ES-I3 (cell line): ENCODE data around the gene POLN.

ENCODE experiments used
- H3K36me3 ChIP-seq: 2 replicates; pipeline ENCODE4 v1.6.1; 2013; ENCODE audit warnings: mild to moderate bottlenecking, low read length, control low read depth, moderate library complexity; ENCODE audit not compliant: insufficient read depth
- H3K4me1 ChIP-seq: 2 replicates; pipeline ENCODE4 v1.6.1; 2013; ENCODE audit warnings: mild to moderate bottlenecking, control low read depth, low read length; ENCODE audit not compliant: insufficient read depth
- H3K9ac ChIP-seq: 2 replicates; pipeline ENCODE4 v1.6.1; 2013; ENCODE audit warnings: low read depth, mild to moderate bottlenecking, low read length, moderate library complexity
- H3K9me3 ChIP-seq: 2 replicates; pipeline ENCODE4 v1.6.1; 2013; ENCODE audit warnings: mild to moderate bottlenecking, low read length, moderate library complexity; ENCODE audit not compliant: control insufficient read depth, insufficient read depth

The POLN gene

DNA sequence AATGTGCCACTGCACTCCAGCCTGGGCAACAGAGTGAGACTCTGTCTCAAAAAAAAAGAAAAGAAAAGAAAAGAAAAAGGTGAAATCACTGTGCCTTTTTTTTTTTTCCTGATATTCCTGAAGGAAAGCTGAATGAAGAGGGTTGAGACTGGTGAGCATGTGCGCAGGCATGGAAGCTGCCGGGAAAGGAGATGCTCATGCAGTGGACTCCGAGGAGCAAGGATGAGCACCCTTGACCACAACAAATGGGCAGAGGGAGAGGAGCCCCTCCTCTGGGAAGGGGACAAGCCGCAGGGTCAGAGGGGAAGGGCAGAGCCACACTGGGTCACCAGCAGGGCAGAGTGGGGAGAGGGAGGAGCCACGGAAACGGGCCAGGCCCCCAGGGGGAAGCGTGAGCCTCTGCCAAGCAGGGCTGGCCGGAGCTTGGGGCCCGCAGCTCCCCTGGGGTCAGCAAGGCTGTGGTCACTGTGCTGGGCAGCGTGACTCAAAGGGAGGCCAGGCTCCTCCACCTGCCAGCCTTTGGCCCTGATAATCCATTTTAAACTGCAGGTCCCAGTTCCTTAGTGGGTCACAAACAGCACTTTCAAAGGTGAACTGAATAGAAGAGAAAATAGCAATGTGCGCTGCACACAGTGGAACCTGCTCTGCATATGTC is 102.9 kb downstream of the POLN start:
- Histone ChIP-seq H3K4me1 (peaks cover 5% of the 10 kb centered on the region; the same call in 1 of the 2 replicates), H3K36me3 (no peaks in the 10 kb centered on the region), H3K9me3 (no peaks in the 10 kb centered on the region), H3K9ac (no peak overlapping the region)

DNA sequence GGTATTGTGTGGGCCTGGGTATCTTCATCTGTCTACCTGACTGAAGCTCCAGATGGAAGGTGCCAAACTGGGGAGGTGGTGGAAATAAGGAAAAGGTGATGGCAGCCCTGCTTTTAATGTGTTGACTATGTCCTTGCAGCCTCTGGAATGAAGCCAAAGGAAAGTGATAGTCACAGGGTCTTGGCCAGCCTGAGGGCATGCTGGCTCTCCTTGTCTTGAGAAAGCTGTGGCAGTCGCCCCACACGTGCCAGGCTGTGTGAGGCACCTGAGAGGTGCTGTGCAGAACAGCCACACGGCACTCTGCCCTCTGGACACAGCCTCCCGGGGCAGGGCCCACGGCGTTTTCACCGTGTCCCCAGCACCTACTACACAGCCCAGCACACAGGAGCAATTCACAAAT is 105.2 kb downstream of the POLN start:
- Histone ChIP-seq H3K36me3 (no peaks in the 10 kb centered on the region; the same call in 1 of the 2 replicates), H3K9me3 (peaks cover 8% of the 10 kb centered on the region), H3K9ac (no peak overlapping the region), H3K4me1 (no peaks in the 10 kb centered on the region)

DNA sequence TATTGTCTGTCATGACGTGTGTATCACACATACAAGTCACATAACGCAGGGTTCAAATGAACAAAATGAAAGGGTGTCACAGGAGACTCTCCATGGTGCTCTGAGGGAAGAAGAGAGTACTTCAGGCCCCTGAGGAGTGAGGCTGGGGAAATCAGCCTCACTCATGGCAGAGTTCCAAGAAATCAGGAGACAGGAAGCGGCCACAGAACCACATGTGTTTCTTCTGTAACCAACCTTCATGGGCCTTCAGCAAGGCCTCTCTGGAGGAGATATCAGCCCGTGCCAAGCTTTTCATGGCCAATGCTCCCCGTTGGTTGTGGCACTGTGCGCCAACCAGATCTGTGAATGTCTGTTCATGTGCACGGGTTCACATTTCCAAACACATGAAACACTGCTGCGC is 106.8 kb downstream of the POLN start:
- peaks cover 8% of the 10 kb centered on the region for H3K9me3 ChIP-seq
- H3K9ac ChIP-seq = no peak overlapping the region
- no peaks in the 10 kb centered on the region for H3K4me1 ChIP-seq
- H3K36me3 ChIP-seq = no peaks in the 10 kb centered on the region; the same call in 1 of the 2 replicates

DNA sequence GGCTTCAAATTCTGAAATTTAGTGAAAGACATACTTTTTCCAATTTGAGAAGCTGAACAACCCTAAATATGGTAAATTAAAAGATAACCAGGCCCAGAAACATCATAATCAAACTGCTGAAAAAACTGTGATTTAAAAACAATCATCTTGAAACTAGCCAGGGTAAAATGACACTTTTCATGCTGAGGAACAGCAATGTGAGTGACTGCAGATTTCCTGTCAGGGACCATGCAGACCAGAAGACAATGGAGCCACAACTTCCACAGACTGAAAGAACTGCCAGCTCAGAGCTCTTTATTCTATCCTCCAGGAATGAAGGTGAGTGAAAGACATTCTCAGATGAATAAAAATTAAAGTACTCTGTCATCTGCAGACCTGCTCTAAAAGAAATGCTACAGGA is 109.5 kb downstream of the POLN start:
- no peaks in the 10 kb centered on the region for H3K4me1 ChIP-seq
- no peak overlapping the region for H3K9ac ChIP-seq
- H3K36me3 ChIP-seq = no peaks in the 10 kb centered on the region; the same call in 1 of the 2 replicates
- peaks cover 8% of the 10 kb centered on the region for H3K9me3 ChIP-seq

DNA sequence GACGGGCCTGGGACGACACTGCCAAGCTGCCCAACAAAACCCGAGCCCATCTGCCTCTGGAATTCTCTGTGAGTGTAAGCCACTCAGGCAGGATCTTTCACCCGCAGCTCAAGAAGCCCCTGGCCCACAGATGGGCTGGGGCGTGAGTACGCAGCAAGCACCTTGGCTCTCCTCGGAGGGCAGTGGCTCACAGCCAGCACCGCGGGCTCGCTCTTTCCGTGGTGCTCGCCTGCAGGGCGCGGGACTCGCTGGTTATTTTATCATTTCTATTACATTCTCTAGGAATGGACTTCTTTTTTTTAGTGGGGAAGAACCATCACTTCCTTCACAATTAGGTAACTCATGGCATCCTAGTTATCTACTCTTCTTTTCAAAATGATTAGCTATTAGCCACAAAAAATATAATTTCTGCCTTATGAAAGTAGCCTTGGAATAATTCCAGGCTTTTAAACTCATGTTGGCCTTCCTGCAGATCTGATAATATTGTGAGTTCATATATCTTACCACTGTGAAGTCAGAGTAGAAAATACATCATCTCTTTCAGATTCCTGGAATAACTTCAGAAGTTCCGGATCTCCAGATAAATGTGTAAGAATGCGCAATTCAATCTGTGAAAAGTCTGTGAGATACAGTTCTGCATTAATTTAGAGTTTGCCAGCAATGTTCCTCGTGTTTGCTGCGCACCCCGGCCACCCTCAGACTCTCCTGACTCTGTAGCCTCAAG is 114.2 kb downstream of the POLN start:
- no peak overlapping the region for H3K9ac ChIP-seq
- H3K9me3 ChIP-seq = peaks cover 7% of the 10 kb centered on the region
- no peaks in the 10 kb centered on the region; the same call in 1 of the 2 replicates for H3K36me3 ChIP-seq
- no peaks in the 10 kb centered on the region for H3K4me1 ChIP-seq

DNA sequence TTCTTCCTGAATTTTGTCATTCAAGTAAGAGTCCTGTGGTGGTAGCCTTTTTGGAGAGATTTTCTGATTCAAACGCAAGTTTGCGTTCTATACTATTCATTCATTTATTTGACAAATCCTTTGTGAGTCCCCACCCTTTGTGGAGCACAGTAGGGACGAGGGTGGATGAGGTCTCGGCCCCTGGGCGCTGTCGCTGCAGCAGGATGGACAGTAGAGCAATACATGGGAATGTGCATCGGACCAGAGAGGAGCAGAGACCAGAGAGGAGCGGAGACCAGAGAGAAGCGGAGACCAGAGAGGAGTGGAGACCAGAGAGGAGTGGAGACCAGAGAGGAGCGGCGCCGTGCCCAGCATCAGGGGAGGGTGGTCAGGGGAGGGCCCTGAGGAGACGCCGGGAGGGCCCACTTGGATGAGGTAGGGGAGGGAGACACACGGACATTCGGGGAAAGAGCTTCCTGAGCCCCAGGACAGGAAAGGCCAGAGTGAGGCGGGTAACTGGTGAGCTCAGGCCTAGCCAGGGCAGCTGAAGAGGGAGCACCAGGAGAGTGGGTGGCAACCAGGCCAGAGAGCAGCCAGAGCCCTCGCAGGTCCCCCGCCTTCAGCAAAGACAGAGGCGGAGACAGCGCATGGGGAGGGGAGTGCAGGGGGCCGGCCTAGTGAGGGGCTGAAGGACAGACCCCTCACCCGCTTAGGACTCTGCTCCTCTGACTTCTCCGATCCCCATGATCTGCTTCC is 115.4 kb downstream of the POLN start:
- H3K4me1 ChIP-seq = no peaks in the 10 kb centered on the region
- H3K9me3 ChIP-seq = no peaks in the 10 kb centered on the region
- no peaks in the 10 kb centered on the region for H3K36me3 ChIP-seq
- H3K9ac ChIP-seq = no peak overlapping the region

DNA sequence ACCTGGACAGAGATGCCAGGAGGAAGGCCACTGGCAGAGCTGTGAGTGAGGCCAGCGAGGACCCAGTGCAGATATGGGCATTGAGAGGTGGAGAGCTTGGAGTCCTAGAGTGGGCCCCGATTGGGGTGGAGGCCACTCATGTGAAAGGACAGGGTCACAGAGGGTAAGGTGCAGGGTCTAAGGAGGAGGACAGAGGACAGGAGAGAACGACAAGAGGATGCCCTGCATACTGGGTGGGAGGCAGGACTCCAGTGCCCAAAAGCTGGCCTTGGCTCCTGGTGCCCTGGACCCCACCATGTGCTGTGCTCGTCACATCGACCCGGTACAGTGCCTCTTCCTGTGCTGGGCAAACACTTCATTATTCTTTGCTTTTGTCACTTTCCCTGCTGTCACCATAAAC is 116.1 kb downstream of the POLN start:
- Histone ChIP-seq H3K9ac (no peak overlapping the region), H3K9me3 (no peaks in the 10 kb centered on the region), H3K36me3 (no peaks in the 10 kb centered on the region), H3K4me1 (no peaks in the 10 kb centered on the region)

DNA sequence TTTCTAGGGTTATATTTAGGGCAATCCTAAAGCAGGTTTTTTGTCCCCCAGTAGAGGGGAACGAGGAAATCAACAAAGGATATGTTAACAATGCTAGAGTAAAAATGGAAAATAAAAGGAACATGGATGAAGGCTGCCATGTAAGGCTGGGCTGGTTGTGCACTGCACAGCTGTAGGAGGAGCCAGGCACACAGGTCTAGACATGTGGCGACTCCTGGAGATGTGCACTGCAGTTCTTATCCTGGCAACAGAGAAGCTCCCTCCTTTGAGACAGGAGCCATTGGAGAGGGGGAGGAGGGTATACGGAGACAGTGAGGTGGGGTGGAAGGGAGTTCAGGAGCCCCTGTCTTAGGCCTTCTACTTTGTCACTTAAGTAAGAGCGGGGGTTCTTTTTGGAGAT is 116.9 kb downstream of the POLN start:
- no peaks in the 10 kb centered on the region for H3K9me3 ChIP-seq
- H3K4me1 ChIP-seq = no peaks in the 10 kb centered on the region
- no peaks in the 10 kb centered on the region for H3K36me3 ChIP-seq
- no peak overlapping the region for H3K9ac ChIP-seq

DNA sequence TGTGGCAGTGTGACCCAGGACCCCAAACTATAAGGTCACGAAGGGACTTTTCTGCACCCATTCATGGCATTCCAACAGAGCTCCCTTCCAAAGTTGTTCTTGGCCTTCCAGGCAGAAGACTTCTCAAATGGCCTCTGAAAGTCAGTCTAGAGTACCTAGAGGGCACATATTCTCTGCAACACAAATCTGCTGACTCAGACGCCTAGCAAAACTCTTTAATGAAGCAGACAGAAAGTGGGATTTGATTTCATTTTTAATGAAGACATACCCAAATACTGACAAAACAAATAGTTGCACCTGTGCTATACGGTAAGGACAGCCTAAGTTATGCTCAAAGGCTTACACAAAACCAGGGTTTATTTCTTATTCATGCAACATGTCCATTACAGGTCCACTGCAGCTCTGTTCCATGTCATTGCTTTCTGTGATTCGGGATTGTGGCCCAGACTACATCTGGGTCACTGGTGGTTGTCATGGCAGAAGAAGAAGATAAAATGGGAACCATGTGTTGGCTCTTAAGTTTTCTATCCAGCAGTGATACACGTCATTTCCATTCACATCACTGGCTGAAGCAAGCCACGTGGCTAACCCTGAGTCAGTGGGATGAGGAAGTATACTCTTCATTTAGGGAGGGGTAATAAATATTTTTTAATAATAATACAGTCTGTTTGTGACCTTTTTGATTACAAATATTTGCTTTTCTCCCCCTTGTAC is 125.1 kb downstream of the POLN start:
- Histone ChIP-seq H3K36me3 (no peaks in the 10 kb centered on the region), H3K9ac (no peak overlapping the region), H3K9me3 (no peaks in the 10 kb centered on the region), H3K4me1 (no peaks in the 10 kb centered on the region)

DNA sequence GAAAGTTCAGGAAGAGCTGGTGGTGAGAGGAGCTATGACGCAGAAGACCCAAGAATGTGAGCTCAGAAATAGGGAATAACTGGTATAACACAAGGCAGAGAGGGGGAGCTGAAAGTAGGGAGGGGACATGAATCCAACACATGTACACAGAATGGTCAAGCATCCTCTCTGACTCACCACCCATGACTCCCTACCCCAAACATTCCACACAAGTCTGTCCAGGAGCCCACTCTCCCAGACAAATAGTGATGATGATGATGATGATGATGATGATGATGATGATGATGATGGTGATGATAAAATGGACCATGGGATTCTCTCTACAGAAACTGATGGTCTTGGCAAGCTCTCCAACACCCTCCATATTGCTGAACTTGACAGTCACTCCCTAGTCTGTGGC is 136.4 kb downstream of the POLN start:
- no peaks in the 10 kb centered on the region for H3K36me3 ChIP-seq
- no peak overlapping the region for H3K9ac ChIP-seq
- H3K4me1 ChIP-seq = no peaks in the 10 kb centered on the region
- H3K9me3 ChIP-seq = no peaks in the 10 kb centered on the region

DNA sequence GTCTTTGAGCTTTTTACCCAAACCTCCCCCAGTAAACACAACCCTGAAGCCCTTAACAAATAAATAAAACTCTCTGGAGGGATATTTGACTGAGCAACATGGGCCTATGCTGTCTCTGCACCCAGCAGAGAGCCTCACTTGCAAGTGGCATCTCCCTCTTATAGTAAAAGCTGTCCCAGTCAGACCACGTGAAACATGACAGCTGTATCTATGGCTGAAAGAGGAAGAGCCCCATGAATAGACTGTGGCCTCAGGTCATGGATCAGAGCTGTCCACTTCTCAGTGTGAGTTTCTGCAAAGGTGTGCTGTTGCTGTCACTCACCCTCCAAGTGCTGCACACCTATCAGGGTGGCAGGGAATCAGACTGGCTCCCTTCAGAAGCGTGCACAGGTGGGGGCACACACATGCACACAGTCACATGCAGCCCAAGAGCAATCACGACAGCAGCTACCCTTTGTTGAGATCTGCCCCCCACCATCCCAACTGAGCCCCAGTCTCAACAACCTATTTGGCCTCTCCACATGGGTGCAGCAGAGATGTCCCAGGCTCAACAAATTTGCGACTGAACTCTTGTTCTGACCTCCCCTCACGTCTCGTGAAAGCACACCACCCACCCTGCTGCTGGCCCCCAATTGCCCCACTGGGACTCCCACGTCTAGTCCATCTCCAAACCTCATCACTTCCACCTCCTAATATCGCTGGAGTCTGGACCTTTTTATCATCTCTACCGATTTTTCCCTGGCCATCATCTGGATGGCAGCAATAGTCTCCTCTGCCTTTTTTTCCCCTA is 137.2 kb downstream of the POLN start:
- no peaks in the 10 kb centered on the region for H3K9me3 ChIP-seq
- H3K4me1 ChIP-seq = no peaks in the 10 kb centered on the region
- H3K9ac ChIP-seq = no peak overlapping the region
- H3K36me3 ChIP-seq = no peaks in the 10 kb centered on the region

DNA sequence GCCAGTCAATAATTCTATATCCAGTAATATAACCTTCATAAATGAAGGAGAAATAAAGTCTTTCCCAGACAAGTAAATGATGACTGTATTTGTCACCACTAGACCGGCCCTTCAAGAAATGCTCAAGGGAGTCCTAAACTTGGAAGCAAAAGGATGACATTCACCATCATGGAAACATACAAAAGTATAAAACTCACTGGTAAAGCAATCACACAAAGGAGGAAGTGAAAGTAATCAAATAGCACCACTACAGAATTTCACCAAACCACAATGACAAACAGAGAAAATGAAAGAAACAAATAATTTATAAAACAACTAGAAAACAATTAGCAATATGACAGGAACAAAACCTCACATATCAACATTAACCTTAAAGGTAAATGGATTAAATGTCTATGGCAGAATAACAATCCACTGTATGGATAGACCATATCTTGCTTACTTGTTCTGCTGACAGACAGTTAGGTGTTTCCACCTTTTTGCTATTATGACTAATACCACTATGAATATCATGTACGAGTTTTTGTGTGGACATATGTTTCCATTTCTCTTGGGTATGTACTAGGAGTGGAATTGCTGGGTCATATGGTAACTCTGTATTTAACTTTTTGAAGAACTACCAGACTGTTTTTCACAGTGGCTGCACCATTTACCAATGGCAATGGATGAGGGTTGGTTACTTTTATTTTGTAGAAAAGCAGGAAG is 137.9 kb downstream of the POLN start:
- H3K9me3 ChIP-seq = no peaks in the 10 kb centered on the region
- H3K36me3 ChIP-seq = no peaks in the 10 kb centered on the region
- H3K9ac ChIP-seq = no peak overlapping the region
- H3K4me1 ChIP-seq = no peaks in the 10 kb centered on the region

DNA sequence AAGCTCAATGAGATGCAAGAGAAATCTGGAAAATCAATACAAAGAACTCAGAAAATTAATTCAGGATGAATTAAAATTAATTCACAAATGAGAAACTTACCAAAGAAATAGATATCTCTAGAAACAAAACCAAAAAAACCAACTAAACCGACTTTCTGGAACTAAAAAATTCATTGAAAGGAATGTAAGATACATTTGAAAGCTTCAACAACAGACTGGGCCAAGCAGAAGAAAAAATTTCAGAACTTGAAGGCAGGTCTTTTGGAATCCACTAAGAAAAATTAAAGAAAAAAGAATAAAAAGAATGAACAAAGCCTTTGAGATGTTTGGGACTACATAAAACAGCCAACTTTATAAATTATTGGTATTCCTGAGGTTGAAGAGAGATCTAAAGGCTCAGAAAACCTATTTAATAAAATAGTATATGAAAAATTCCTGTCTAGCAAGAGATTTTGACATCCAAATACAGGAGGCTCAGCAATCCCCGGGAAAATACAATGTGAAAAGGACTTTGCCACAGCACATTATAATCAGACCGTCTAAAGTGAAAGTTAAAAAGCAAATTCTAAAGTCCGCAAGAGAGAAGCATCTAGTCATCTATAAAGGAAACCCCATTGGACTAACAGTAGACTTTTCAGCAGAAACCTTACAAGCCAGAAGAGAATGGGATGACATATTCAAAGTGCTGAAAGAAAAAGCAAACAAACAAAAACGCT is 138.6 kb downstream of the POLN start:
- no peaks in the 10 kb centered on the region for H3K36me3 ChIP-seq
- H3K9me3 ChIP-seq = no peaks in the 10 kb centered on the region
- no peak overlapping the region for H3K9ac ChIP-seq
- H3K4me1 ChIP-seq = no peaks in the 10 kb centered on the region
